DMS 273 (cell line): ENCODE data around the gene ARL17A.
"Not testable (repeated sequence)": the region's sequence is repeated elsewhere in the genome, so short reads cannot be mapped to it uniquely, and the experiment has no call there.

ENCODE experiments used
- DNase-seq: peaks from one replicate; lab custom pipeline; 2025; ENCODE audit not compliant: unreplicated experiment; lab: John Stamatoyannopoulos, UW

The ARL17A gene

DNA sequence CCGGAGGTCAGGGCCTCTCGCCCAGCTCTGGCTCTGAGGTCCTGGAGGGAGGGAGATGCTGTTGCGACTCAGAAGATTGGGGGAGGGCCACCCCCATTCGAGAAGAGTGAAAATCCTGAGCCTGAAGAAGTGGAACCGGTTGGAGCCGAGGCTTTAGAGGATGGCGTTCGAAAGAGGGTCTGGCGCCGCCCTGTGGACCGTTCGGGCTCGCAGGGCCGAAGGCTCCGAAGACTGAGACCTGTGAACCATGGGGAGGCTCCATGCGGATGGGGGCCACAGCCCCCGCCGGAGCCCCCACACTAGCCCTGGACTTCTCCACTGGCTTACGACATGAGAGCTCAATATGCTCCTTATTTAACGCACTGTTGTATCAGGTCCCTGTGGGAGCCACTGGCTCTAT lies 20.3 kb downstream of the ARL17A start:
- not testable (repeated sequence) for DNase-seq

DNA sequence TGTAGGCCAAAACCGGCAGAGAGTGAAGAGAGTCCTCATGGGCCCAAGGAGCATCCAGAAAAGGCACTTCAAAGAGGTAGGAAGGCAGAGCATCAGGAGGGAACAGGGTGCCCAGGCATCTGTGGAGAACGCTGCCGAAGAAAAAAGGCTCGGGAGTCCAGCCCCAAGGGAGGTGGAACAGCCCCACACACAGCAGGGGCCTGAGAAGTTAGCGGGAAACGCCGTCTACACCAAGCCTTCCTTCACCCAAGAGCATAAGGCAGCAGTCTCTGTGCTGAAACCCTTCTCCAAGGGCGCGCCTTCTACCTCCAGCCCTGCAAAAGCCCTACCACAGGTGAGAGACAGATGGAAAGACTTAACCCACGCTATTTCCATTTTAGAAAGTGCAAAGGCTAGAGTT lies 30.9 kb downstream of the ARL17A start:
- not testable (repeated sequence) for DNase-seq

DNA sequence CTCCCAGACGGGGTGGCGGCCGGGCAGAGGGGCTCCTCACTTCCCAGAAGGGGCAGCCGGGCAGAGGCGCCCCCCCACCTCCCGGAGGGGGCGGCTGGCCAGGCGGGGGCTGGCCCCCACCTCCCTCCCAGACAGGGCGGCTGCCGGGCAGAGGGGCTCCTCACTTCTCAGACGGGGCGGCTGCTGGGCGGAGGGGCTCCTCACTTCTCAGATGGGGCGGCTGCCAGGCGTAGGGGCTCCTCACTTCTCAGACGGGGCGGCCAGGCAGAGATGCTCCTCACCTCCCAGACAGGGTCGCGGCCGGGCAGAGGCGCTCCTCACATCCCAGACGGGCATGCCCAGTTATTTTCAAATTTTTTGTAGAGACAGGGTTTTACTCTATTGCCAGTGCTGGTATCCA lies 44.8 kb downstream of the ARL17A start:
- DNase-seq: not testable (repeated sequence)

DNA sequence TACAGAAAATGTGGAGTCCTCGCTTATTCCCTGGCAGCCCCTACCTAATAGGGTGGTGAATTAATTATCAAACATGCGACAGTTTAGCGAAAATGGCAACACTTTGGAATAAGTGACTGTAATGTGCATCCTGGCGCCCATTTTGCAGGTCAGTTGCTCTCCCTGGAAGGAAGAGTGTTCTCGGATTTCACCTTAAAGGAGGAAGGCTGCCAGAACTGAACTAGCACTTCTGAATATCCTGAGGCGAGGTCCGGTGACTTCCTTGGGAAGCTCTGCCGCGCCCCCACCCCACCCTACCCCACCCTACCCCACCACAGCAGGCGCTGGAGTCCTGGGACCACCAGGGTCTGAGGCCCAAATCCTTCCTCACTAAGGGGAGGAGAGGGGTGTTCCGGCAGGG lies 67.3 kb downstream of the ARL17A start, which contains the start of gene LRRC37A2:
TSS of gene LRRC37A2 (plus strand) at position 301 of the 400 bp plus-strand sequence. CDS start 245 bp downstream, outside the sequence.
- DNase-seq: not testable (repeated sequence)

DNA sequence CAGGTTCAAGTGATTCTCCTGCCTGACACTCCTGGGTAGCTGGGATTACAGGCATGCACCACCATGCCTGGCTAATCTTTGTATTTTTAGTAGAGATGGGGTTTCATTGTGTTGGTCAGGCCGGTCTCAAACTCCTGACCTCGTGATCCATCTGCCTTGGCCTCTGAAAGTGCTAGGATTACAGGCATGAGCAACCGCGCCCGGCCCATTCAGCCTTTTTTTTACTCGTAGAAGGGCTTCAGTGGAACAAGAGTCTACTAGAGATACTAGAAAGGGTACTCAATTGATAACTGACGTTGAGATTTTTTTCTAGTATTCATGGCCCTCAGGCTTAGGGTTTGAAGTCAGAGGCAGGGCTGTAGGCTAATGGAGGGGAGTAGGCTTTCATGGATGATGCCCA lies 73.6 kb downstream of the ARL17A start:
- not testable (repeated sequence) for DNase-seq

DNA sequence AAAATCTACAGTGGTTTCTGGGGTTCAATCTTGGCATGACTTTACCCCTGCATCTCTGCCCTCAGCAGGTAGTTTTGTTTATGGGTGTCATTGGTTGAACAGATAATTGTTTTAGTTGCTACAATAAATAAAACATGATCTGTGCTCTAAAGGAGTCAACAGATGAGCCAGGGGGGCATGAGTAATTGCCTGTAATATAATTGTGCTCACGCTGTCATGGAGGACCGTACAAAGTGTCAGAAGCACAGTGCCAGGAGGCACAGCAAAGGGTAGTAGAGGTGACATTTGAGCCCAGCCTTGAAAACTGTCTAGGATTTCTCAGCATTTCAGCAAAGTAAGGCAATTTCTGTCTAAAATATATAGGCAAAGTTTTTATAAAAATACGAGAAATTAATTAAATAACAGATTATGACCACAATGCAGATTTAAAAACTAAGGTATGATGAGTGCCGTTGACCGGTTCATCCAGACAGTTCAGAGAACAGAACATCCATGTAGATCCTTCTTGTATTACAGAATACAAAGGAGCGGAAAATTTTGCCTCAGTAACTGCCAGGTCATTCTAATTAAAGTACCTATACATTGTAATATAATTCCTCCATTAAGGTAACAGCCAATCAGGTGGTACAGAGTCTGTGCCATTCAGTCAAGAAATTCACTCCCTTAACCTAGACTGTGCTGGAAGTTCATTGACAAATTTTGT lies 79.9 kb downstream of the ARL17A start:
- not testable (repeated sequence) for DNase-seq

DNA sequence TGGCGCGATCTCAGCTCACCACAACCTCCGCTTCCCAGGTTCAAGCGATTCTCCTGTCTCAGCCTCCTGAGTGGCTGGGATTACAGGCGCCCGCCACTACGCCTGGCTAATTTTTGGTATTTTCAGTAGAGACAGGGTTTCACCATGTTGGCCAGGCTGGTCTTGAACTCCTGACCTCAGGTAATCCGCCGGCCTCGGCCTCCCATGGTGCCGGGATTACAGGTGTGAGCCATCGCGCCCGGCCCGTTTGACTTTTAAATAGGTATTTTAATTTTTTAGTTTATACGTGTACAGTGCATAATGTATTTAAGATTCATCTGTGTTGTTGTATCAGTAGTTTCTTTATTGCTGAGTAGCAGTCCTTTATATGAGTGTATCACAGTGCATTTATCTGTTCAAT lies 87.5 kb downstream of the ARL17A start:
- not testable (repeated sequence) for DNase-seq

DNA sequence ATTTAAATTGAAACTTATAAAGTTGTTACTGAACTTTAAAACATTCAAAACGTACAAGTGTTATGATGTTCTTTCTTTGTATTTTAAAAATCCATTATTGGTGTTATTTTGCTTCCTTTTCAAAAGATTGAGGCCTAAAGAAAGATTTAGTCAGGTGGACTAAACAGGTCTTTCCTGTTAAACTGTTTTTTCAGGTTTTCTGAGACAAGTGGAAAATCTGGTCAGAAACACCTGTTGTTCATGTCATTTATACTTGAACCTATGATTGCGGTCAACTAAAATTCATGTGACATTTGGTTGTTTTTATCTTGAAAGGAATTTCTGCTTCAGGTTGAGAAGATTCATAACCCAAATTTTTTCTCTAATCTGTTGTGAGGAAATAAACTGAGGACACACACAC lies 98.2 kb downstream of the ARL17A start:
- DNase-seq: not testable (repeated sequence)

DNA sequence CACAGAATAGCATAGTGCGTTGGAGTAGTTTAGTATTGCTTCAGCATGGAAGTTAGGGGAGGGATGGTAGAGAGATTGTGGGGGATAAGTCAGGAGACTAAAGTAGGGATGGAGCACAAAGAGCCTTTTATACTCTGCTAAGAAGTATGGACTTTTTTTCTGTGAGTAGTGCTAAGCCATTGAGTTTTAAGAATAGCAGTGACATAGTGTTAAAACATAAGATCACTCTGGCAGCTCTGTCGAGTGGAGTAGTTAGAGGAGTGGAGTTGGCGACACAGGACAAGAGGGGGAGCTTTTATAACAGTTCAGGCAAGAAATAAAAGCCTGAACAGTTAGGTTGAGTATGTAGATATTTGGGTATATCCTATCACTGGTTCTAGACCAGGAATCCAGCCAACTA lies 100.7 kb downstream of the ARL17A start:
- not testable (repeated sequence) for DNase-seq

DNA sequence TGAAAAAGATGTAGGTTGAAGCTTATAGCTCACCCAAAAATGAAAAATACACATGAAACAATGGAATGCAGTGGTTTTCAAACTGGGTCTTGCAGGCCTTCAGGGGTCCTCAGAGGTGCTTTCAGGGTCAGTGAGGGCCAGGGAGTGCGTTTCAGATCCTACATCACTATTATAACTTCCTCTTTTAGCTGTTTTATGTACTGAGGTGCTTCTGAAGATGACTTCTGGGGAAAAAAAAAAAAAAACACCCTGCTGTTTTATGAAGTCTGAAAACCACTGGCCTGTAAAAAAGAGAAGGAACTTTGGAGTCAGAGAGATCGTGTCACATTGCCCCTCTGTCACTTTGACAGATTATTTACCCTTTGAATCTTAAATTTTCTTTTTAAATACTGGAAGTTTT lies 103.9 kb downstream of the ARL17A start:
- not testable (repeated sequence) for DNase-seq

DNA sequence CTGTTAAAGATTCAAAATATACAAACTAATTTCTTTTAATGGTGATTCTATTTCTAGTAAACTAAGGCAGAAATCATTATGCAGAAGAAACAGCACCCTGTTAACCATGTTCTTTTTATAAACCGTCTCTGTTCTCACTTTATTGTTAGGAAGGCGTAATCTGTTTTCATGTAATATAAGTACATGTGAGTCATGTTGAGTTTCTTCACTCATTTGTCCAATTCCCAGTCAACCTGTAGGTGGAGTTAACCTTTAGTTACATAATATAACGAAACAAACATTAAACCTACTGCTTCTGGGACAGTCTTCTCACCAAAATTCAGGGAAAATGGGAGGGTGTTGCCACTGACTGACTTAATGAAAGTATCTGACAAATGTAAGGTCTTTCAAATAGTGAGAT lies 105.0 kb downstream of the ARL17A start:
- not testable (repeated sequence) for DNase-seq

DNA sequence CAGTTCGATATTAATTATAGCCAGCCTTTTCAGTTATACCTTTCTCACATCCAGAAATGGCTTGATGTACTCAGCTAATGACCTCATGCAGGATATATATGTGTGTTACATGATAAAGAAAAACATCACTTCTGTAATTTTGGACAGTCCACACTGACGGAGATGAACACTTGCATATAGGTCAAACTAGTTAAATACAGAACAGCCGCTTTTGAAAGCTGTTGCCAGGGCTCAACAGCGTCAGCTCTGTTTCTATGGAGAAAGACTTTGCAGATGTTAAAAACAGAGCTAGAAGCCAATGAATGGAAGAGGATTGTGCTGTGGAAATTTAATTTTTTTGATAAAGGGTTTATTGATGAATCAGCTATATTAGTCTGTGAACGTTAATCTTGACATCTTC lies 111.9 kb downstream of the ARL17A start:
- not testable (repeated sequence) for DNase-seq
